ENCODE measurements around the gene RASGRF1. TPM values are rescaled to one million over a fixed set of nuclear protein-coding genes. Genes with fewer than 3 reads are reported as not detected.

The RASGRF1 gene
- total RNA-seq, 1 experiment from 2014 or later = not detected

DNA sequence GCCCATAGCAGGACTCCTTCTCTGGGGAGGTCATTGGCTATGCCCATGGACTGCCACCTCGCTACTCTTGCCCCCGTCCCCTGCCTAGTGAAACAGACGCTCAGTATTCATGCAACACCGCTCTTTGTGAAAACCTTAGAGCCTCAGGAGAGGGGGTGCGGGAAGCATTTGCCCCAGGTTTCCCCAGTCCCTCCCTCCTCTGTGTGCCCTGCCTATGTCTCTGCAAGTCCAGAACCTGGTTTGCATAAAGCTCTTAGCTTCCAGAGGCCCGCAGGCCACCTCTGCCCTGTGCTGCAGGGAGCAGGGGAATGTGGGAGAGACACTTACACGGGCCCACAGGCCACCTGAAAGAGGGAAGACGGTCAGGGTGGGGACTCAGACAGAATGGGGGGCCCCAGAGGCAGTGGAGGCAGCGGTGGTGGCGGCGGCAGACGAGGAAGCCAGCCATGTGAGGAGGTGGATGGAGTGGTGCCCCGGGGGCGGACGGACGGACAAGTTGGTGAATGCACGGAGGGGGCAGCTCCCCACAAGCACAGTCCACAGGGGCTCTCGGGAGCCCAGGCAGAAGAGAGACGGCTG, 111.9 kb downstream of the RASGRF1 start:
- TF ChIP-seq EZH2 (IDR thresholded peaks at IDR 0.05; ENCODE audit: low read length, unreplicated experiment) (no peak), EZH2phosphoT487 (IDR thresholded peaks at IDR 0.05; ENCODE audit: borderline replicate concordance, low read length) (no peak)
- TF ChIP-seq, protein P1, sequence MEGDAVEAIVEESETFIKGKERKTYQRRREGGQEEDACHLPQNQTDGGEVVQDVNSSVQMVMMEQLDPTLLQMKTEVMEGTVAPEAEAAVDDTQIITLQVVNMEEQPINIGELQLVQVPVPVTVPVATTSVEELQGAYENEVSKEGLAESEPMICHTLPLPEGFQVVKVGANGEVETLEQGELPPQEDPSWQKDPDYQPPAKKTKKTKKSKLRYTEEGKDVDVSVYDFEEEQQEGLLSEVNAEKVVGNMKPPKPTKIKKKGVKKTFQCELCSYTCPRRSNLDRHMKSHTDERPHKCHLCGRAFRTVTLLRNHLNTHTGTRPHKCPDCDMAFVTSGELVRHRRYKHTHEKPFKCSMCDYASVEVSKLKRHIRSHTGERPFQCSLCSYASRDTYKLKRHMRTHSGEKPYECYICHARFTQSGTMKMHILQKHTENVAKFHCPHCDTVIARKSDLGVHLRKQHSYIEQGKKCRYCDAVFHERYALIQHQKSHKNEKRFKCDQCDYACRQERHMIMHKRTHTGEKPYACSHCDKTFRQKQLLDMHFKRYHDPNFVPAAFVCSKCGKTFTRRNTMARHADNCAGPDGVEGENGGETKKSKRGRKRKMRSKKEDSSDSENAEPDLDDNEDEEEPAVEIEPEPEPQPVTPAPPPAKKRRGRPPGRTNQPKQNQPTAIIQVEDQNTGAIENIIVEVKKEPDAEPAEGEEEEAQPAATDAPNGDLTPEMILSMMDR (conservative IDR thresholded peaks at IDR 0.05; ENCODE audit: low read depth, low read length) = no peak

DNA sequence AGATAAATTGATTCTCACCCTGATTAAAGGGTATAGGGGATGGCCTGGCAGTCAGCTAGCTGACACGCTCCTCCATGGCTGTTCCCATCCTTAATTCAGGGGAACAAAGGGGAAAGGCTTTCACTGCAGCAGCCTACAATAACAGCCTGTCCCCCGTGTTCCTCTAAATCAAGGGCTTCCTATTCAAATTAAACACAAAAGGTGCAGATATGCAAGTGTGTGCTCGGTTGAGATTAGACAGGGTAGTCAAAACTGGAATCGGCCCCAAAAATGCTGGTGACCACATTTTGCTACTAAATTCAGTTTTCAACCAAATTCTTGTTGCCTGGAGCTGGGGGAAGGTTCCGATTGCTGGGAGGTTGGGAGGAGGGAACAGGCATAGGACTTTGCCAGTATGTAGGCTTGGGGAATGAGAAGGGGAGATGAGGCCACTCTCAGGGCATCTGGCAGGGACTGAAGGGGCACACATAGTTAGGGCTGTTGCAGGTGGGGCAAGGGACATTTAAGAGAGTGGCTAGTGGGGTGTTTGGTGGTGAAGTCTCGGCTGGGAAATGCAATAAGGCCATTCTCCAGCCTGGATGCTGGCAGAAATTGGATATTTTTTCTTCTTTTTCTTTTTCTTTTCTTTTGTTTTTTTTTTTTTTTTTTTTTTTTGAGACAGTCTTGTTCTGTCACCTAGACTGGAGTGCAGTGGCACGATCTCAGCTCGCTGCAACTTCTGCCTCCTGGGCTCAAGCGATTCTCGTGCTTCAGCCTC, 112.8 kb downstream of the RASGRF1 start:
- ChIA-PET CTCF (no interaction called here), POLR2A (ENCODE audit: unreplicated experiment) (no interaction called here)

More for the DNA sequence above, 111.9 kb downstream of the RASGRF1 start:
- CTCF ChIA-PET = interaction anchor here (0.5 kb wide), 1 partner anchor 71 kb away, joined by 7 read pairs; no protein-coding TSS in a partner anchor
- no peaks in the 10 kb centered on the region for H3K9me3 ChIP-seq (ENCODE audit: low read length)
- H3K4me3 ChIP-seq (ENCODE audit: low read length) = no peak overlapping the region
- H3K4me1 ChIP-seq (ENCODE audit: insufficient read depth, low read length) = peaks cover 5% of the 10 kb centered on the region; the same call in 1 of the 2 replicates
- H3K9me2 ChIP-seq (replicated peaks; ENCODE audit: low read length) = no peaks in the 10 kb centered on the region
- no peak overlapping the region for H3K4me2 ChIP-seq (ENCODE audit: low read length)
- H3F3A ChIP-seq (ENCODE audit: low read length, unreplicated experiment) = no peaks in the 10 kb centered on the region
- POLR2A ChIA-PET (ENCODE audit: unreplicated experiment) = no interaction called here
- DNase-seq = no peak
- H3K27ac ChIP-seq (ENCODE audit: low read length) = no peak overlapping the region
- H2AFZ ChIP-seq (ENCODE audit: low read length) = peak overlapping the region; percentile 92
- H4K20me1 ChIP-seq (ENCODE audit: low read length) = no peaks in the 10 kb centered on the region
- H3K79me2 ChIP-seq (ENCODE audit: low read length) = no peaks in the 10 kb centered on the region
- ATAC-seq = no peak
- H3K9ac ChIP-seq (ENCODE audit: low read length) = 0 out of 2 replicates have a peak overlapping the region, but pooled peaks have one; percentile 65
- BruUV-seq (replicated peaks) = no TSS peak
- intact Hi-C loops (cut with micrococcal nuclease) = loop anchor here (1.0 to 2.0 kb wide), 3 partner anchors 28 to 69 kb away; no protein-coding TSS in a partner anchor
- H3K36me3 ChIP-seq (ENCODE audit: low read depth, low read length) = no peaks in the 10 kb centered on the region
- H3K27me3 ChIP-seq (ENCODE audit: low read length) = no peaks in the 10 kb centered on the region

More for the DNA sequence above, 112.8 kb downstream of the RASGRF1 start:
- no peak for TF ChIP-seq EZH2 (IDR thresholded peaks at IDR 0.05; ENCODE audit: low read length, unreplicated experiment)
- TF ChIP-seq, protein P1 (conservative IDR thresholded peaks at IDR 0.05; ENCODE audit: low read depth, low read length) = no peak
- no peak for TF ChIP-seq EZH2phosphoT487 (IDR thresholded peaks at IDR 0.05; ENCODE audit: borderline replicate concordance, low read length)
- ATAC-seq (no peak), DNase-seq (no peak)
- no peaks in the 10 kb centered on the region for H3F3A ChIP-seq (ENCODE audit: low read length, unreplicated experiment)
- H3K4me2 ChIP-seq (ENCODE audit: low read length) = no peak overlapping the region
- H3K27ac ChIP-seq (ENCODE audit: low read length) = no peak overlapping the region
- no peaks in the 10 kb centered on the region for H3K9me3 ChIP-seq (ENCODE audit: low read length)
- H3K4me1 ChIP-seq (ENCODE audit: insufficient read depth, low read length) = peaks cover 5% of the 10 kb centered on the region; the same call in 1 of the 2 replicates
- no peaks in the 10 kb centered on the region for H3K9me2 ChIP-seq (replicated peaks; ENCODE audit: low read length)
- H3K79me2 ChIP-seq (ENCODE audit: low read length) = no peaks in the 10 kb centered on the region
- H4K20me1 ChIP-seq (ENCODE audit: low read length) = no peaks in the 10 kb centered on the region
- H3K36me3 ChIP-seq (ENCODE audit: low read depth, low read length) = no peaks in the 10 kb centered on the region
- intact Hi-C loops (cut with micrococcal nuclease) = loop anchor here (2.0 kb wide), 1 partner anchor 27 kb away; no protein-coding TSS in a partner anchor
- BruUV-seq (replicated peaks) = no TSS peak
- H3K4me3 ChIP-seq (ENCODE audit: low read length) = no peak overlapping the region
- H3K9ac ChIP-seq (ENCODE audit: low read length) = no peak overlapping the region
- H2AFZ ChIP-seq (ENCODE audit: low read length) = no peak overlapping the region
- H3K27me3 ChIP-seq (ENCODE audit: low read length) = no peaks in the 10 kb centered on the region
